Liver (tissue), 9 donors: ENCODE results near the gene ANXA10. TPM values are rescaled to one million over a fixed set of nuclear protein-coding genes. Genes with fewer than 3 reads are reported as not detected.

Source experiments
- DNase-seq: peaks from one replicate; pipeline ENCODE4 v3.0.0-alpha.2; 2017; ENCODE audit warnings: low spot score
- H3K27ac ChIP-seq, 2 donors: one replicate each; pipeline ENCODE4 v1.7.0; 2013; ENCODE audit warnings: inconsistent platforms in 2 of 2, low read length in 2 of 2, control low read depth in 1 of 2, low read depth in 1 of 2, mild to moderate bottlenecking in 1 of 2
- H3K27me3 ChIP-seq, 4 donors: one replicate each; pipeline versions ENCODE4 v1.6.1 to v1.7.0; 2013; ENCODE audit warnings: low read length in 3 of 4, inconsistent platforms in 1 of 4, mild to moderate bottlenecking in 1 of 4, moderate library complexity in 1 of 4; ENCODE audit not compliant: control insufficient read depth in 4 of 4, insufficient read depth in 4 of 4
- H3K36me3 ChIP-seq, 4 donors: one replicate each; pipeline versions ENCODE4 v1.6.1 to v1.7.0; 2013; ENCODE audit warnings: low read length in 3 of 4, mild to moderate bottlenecking in 3 of 4, low read depth in 1 of 4, moderate library complexity in 1 of 4; ENCODE audit not compliant: control insufficient read depth in 4 of 4, insufficient read depth in 3 of 4
- H3K4me1 ChIP-seq, 4 donors: one replicate each; pipeline versions ENCODE4 v1.6.1 to v1.7.0; 2013; ENCODE audit warnings: low read length in 3 of 4, mild to moderate bottlenecking in 3 of 4, moderate library complexity in 1 of 4; ENCODE audit not compliant: control insufficient read depth in 4 of 4, insufficient read depth in 4 of 4
- H3K4me3 ChIP-seq, 3 donors: one replicate each; pipeline versions ENCODE4 v1.6.1 to v1.7.0; 2013; ENCODE audit warnings: low read length in 3 of 3, control low read depth in 1 of 3, low read depth in 1 of 3, mild to moderate bottlenecking in 1 of 3
- H3K9ac ChIP-seq, 2 donors: one replicate each; pipeline ENCODE4 v1.7.0; 2013; ENCODE audit warnings: low read length in 2 of 2, mild to moderate bottlenecking in 2 of 2, moderate library complexity in 2 of 2, control low read depth in 1 of 2, low read depth in 1 of 2
- H3K9me3 ChIP-seq, 4 donors: one replicate each; pipeline versions ENCODE4 v1.6.1 to v1.7.0; 2013; ENCODE audit warnings: low read length in 3 of 4; ENCODE audit not compliant: control insufficient read depth in 4 of 4
- EGR1 ChIP-seq, 2 donors: IDR thresholded peaks; 2 replicates each; pipeline ENCODE4 v1.6.1; 2016 to 2018; ENCODE audit warnings: antibody characterized with exemption in 2 of 2, low read depth in 2 of 2
- FOXA1 ChIP-seq: IDR thresholded peaks from 2 replicates; pipeline ENCODE4 v1.6.1; 2016; ENCODE audit warnings: antibody characterized with exemption
- FOXA2 ChIP-seq: IDR thresholded peaks from 2 replicates; pipeline ENCODE4 v1.6.1; 2016; ENCODE audit warnings: antibody characterized with exemption
- GABPA ChIP-seq, 2 donors: IDR thresholded peaks in 1 of 2; conservative IDR thresholded peaks in 1 of 2; 2 replicates each; pipeline ENCODE4 v1.6.1; 2016; ENCODE audit warnings: antibody characterized with exemption in 2 of 2, mild to moderate bottlenecking in 1 of 2, moderate library complexity in 1 of 2
- HNF4A ChIP-seq, 2 donors: conservative IDR thresholded peaks; 2 replicates each; pipeline ENCODE4 v1.6.1; 2016; ENCODE audit warnings: antibody characterized with exemption in 2 of 2, mild to moderate bottlenecking in 2 of 2
- HNF4G ChIP-seq: IDR thresholded peaks from 2 replicates; pipeline ENCODE4 v1.6.1; 2016; ENCODE audit warnings: antibody characterized with exemption
- JUND ChIP-seq, 2 donors: IDR thresholded peaks; 2 replicates each; pipeline ENCODE4 v1.6.1; 2016; ENCODE audit warnings: antibody characterized with exemption in 2 of 2
- NR2F2 ChIP-seq: IDR thresholded peaks from 2 replicates; pipeline ENCODE4 v1.6.1; 2016; ENCODE audit warnings: antibody characterized with exemption
- RAD21 ChIP-seq, 2 donors: IDR thresholded peaks; 2 replicates each; pipeline ENCODE4 v1.6.1; 2016; ENCODE audit warnings: antibody characterized with exemption in 2 of 2, mild to moderate bottlenecking in 2 of 2
- RXRA ChIP-seq, 2 donors: IDR thresholded peaks; 2 replicates each; pipeline ENCODE4 v1.6.1; 2017 to 2018; ENCODE audit warnings: antibody characterized with exemption in 2 of 2, mild to moderate bottlenecking in 1 of 2
- SP1 ChIP-seq: IDR thresholded peaks from 2 replicates; pipeline ENCODE4 v1.6.1; 2018; ENCODE audit warnings: antibody characterized with exemption, mild to moderate bottlenecking
- TAF1 ChIP-seq: conservative IDR thresholded peaks from 2 replicates; pipeline ENCODE4 v1.6.1; 2016; ENCODE audit warnings: antibody characterized with exemption, mild to moderate bottlenecking
- YY1 ChIP-seq: IDR thresholded peaks from 2 replicates; pipeline ENCODE4 v1.6.1; 2016; ENCODE audit warnings: antibody characterized with exemption, mild to moderate bottlenecking
- WGBS: extraction: QIAGEN DNeasy Blood & Tissue Kit; methylation state at CpG from one replicate; pipeline ENCODE4 v1.1.7; 2013; 5-methylcytosine and 5-hydroxymethylcytosine counted together
- polyA plus RNA-seq, 2 donors: library from polyadenylated mRNA; stranded (reverse) in 1 of 2; unstranded in 1 of 2; fragments of 200-250 nt in 1 of 2; fragments of >200 nt in 1 of 2; fragmentation: Nextera tagmentation in 1 of 2; extraction: Ambion mirVana in 1 of 2; gene quantifications; one replicate each; pipeline versions ENCODE4 v1.2.1 to v1.2.3, GENCODE V29; 2013 to 2015
- total RNA-seq, 2 donors: library from RNA; depleted of rRNA; stranded (reverse); fragments of >200 nt; gene quantifications; one replicate each; pipeline ENCODE4 v1.2.3, GENCODE V29; 2014
- TF ChIP-seq, protein P1 (sequence below): IDR thresholded peaks from 2 replicates; pipeline ENCODE4 v1.6.1; 2016; ENCODE audit warnings: antibody characterized with exemption
- TF ChIP-seq, protein P2 (sequence below): IDR thresholded peaks from 2 replicates; pipeline ENCODE4 v1.6.1; 2016; ENCODE audit warnings: antibody characterized with exemption
- TF ChIP-seq, protein P3 (sequence below): fragments of 150-350 bp; IDR thresholded peaks from 2 replicates; pipeline ENCODE4 v1.5.1; 2017; ENCODE audit warnings: improper control_type of control experiment, low read depth, low read length; ENCODE audit not compliant: missing input control
- TF ChIP-seq, protein P4 (sequence below): IDR thresholded peaks from 2 replicates; pipeline ENCODE4 v1.6.1; 2016; ENCODE audit warnings: antibody characterized with exemption
- TF ChIP-seq, protein P5 (sequence below): IDR thresholded peaks from 2 replicates; pipeline ENCODE4 v1.6.1; 2016; ENCODE audit warnings: antibody characterized with exemption, mild to moderate bottlenecking
- donor health status: healthy.
- donor health status: healthy.
- donor health status: healthy.
- donor health status: healthy.
- donor health status: healthy.

Gene ANXA10
- total and polyA plus RNA-seq, 4 donors = 6.3 to 45.4 (median 28.3) TPM

DNA sequence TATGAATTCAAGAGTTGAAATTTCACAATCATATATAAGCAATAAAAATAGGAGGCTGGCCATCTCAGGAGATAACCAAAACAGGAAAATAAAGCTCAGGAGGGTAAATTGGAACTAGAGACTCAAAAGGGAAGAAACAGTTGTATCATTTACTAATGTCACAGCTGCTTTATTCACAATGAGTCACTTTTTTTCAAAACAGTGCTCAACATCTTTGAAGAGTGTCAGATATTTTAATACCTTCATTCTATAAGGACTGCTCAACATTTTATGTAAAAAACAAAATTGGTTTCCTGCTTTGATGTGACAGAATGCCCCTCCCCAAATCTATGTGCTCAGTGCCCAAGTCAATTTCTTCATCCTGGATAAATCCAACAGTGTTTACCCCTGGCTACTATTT is 128.6 kb downstream of the ANXA10 start:
- Histone ChIP-seq H3K4me1 (no peaks in the 10 kb centered on the region), H3K9me3 (no peaks in the 10 kb centered on the region), H3K27ac (no peak overlapping the region), H3K27me3 (no peaks in the 10 kb centered on the region), H3K4me3 (no peak overlapping the region), H3K36me3 (peaks cover 4 to 29% (median 14%) of the 10 kb centered on the region in 4 donors), H3K9ac (no peak overlapping the region)
- TF ChIP-seq EGR1 (IDR thresholded peaks at IDR 0.05; ENCODE audit: low read depth in 2 of 2) (no peak), HNF4A (conservative IDR thresholded peaks at IDR 0.05) (no peak), FOXA2 (no peak), SP1 (no peak), HNF4G (no peak), FOXA1 (no peak), RXRA (IDR thresholded peaks at IDR 0.05) (no peak), GABPA (IDR thresholded peaks at IDR 0.05 in 1 of 2, conservative IDR thresholded peaks at IDR 0.05 in 1 of 2) (no peak), JUND (IDR thresholded peaks at IDR 0.05) (no peak), YY1 (no peak), TAF1 (no peak), RAD21 (IDR thresholded peaks at IDR 0.05) (no peak), NR2F2 (no peak)
- TF ChIP-seq, protein P1, sequence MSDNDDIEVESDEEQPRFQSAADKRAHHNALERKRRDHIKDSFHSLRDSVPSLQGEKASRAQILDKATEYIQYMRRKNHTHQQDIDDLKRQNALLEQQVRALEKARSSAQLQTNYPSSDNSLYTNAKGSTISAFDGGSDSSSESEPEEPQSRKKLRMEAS = no peak
- TF ChIP-seq, protein P2, sequence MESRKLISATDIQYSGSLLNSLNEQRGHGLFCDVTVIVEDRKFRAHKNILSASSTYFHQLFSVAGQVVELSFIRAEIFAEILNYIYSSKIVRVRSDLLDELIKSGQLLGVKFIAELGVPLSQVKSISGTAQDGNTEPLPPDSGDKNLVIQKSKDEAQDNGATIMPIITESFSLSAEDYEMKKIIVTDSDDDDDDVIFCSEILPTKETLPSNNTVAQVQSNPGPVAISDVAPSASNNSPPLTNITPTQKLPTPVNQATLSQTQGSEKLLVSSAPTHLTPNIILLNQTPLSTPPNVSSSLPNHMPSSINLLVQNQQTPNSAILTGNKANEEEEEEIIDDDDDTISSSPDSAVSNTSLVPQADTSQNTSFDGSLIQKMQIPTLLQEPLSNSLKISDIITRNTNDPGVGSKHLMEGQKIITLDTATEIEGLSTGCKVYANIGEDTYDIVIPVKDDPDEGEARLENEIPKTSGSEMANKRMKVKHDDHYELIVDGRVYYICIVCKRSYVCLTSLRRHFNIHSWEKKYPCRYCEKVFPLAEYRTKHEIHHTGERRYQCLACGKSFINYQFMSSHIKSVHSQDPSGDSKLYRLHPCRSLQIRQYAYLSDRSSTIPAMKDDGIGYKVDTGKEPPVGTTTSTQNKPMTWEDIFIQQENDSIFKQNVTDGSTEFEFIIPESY = no peak
- TF ChIP-seq, protein P3, sequence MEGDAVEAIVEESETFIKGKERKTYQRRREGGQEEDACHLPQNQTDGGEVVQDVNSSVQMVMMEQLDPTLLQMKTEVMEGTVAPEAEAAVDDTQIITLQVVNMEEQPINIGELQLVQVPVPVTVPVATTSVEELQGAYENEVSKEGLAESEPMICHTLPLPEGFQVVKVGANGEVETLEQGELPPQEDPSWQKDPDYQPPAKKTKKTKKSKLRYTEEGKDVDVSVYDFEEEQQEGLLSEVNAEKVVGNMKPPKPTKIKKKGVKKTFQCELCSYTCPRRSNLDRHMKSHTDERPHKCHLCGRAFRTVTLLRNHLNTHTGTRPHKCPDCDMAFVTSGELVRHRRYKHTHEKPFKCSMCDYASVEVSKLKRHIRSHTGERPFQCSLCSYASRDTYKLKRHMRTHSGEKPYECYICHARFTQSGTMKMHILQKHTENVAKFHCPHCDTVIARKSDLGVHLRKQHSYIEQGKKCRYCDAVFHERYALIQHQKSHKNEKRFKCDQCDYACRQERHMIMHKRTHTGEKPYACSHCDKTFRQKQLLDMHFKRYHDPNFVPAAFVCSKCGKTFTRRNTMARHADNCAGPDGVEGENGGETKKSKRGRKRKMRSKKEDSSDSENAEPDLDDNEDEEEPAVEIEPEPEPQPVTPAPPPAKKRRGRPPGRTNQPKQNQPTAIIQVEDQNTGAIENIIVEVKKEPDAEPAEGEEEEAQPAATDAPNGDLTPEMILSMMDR = no peak
- TF ChIP-seq, protein P4, sequence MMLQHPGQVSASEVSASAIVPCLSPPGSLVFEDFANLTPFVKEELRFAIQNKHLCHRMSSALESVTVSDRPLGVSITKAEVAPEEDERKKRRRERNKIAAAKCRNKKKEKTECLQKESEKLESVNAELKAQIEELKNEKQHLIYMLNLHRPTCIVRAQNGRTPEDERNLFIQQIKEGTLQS = no peak
- TF ChIP-seq, protein P5, sequence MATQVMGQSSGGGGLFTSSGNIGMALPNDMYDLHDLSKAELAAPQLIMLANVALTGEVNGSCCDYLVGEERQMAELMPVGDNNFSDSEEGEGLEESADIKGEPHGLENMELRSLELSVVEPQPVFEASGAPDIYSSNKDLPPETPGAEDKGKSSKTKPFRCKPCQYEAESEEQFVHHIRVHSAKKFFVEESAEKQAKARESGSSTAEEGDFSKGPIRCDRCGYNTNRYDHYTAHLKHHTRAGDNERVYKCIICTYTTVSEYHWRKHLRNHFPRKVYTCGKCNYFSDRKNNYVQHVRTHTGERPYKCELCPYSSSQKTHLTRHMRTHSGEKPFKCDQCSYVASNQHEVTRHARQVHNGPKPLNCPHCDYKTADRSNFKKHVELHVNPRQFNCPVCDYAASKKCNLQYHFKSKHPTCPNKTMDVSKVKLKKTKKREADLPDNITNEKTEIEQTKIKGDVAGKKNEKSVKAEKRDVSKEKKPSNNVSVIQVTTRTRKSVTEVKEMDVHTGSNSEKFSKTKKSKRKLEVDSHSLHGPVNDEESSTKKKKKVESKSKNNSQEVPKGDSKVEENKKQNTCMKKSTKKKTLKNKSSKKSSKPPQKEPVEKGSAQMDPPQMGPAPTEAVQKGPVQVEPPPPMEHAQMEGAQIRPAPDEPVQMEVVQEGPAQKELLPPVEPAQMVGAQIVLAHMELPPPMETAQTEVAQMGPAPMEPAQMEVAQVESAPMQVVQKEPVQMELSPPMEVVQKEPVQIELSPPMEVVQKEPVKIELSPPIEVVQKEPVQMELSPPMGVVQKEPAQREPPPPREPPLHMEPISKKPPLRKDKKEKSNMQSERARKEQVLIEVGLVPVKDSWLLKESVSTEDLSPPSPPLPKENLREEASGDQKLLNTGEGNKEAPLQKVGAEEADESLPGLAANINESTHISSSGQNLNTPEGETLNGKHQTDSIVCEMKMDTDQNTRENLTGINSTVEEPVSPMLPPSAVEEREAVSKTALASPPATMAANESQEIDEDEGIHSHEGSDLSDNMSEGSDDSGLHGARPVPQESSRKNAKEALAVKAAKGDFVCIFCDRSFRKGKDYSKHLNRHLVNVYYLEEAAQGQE = no peak
- DNase-seq = no peak

DNA sequence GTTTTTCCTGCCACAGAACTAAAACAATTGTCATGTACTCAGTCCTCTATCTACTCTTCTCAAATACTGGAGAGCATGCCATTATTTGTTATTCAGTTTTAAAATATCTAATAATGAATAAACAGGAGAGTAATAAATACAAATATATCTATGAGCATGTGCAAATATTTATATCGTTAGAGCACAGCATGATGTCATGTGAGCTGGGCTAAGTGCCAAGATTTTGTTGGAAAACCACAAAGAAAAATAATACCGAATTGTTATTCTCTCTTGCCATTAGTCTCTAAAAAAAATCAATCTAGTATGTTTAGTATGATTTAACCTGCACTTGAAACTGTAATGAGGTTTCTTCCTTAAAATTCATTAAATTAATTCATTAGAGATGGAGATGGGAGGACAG is 129.0 kb downstream of the ANXA10 start:
- Histone ChIP-seq H3K9ac (no peak overlapping the region), H3K27me3 (no peaks in the 10 kb centered on the region), H3K9me3 (no peaks in the 10 kb centered on the region), H3K27ac (no peak overlapping the region), H3K36me3 (peaks cover 4 to 29% (median 14%) of the 10 kb centered on the region in 4 donors), H3K4me1 (no peaks in the 10 kb centered on the region), H3K4me3 (no peak overlapping the region)
- no peak for DNase-seq
- WGBS = 26% methylated on average over 2 of the region's 2 CpGs
- TF ChIP-seq, protein P4 = no peak
- TF ChIP-seq YY1 (no peak), NR2F2 (no peak), RAD21 (IDR thresholded peaks at IDR 0.05) (no peak), HNF4A (conservative IDR thresholded peaks at IDR 0.05) (no peak), HNF4G (no peak), TAF1 (no peak), FOXA1 (no peak), EGR1 (IDR thresholded peaks at IDR 0.05; ENCODE audit: low read depth in 2 of 2) (no peak), FOXA2 (no peak), RXRA (IDR thresholded peaks at IDR 0.05) (no peak)
- TF ChIP-seq, protein P2 = no peak
- TF ChIP-seq, protein P1 = no peak
